ENCODE measurements around the gene LDB1. TPM values are rescaled to one million over a fixed set of nuclear protein-coding genes. Genes with fewer than 3 reads are reported as not detected.

The LDB1 gene
- total RNA-seq, 1 experiment from 2014 or later: 17.2 TPM

GRCh38 chr10:102135956-102136526, 15.9 kb upstream of the LDB1 start:
- no peak for DNase-seq (ENCODE audit: low read depth)

GRCh38 chr10:102134416-102134815, 14.2 kb upstream of the LDB1 start:
- DNase-seq (ENCODE audit: low read depth): no peak

GRCh38 chr10:102133373-102134195, 13.4 kb upstream of the LDB1 start:
- peak; percentile 70 for DNase-seq (ENCODE audit: low read depth)

GRCh38 chr10:102132563-102133372, 12.6 kb upstream of the LDB1 start, which contains the start of gene PPRC1:
TSS of gene PPRC1 (plus strand) at chr10:102133040. CDS start at chr10:102133069, 29 bp downstream.
- peak; percentile 98 for DNase-seq (ENCODE audit: low read depth)

GRCh38 chr10:102132193-102132562, 12.0 kb upstream of the LDB1 start:
- no peak for DNase-seq (ENCODE audit: low read depth)

- DNase-seq (ENCODE audit: low read depth): peak; percentile 29
These were observed 11.4 kb upstream of the LDB1 start for GRCh38 chr10:102131286-102132170.

GRCh38 chr10:102123223-102123622, 3.1 kb upstream of the LDB1 start:
- DNase-seq (ENCODE audit: low read depth): no peak

GRCh38 chr10:102122450-102122849, 2.3 kb upstream of the LDB1 start:
- no peak for DNase-seq (ENCODE audit: low read depth)

GRCh38 chr10:102121739-102122372, 1.7 kb upstream of the LDB1 start:
- DNase-seq (ENCODE audit: low read depth): no peak

GRCh38 chr10:102120991-102121738, 997 bp upstream of the LDB1 start:
- DNase-seq (ENCODE audit: low read depth): peak; percentile 57

GRCh38 chr10:102119417-102120141, 589 bp downstream of the LDB1 start:
- peak; percentile 59 for DNase-seq (ENCODE audit: low read depth)

GRCh38 chr10:102118867-102119266, 1.3 kb downstream of the LDB1 start:
- peak; percentile 35 for DNase-seq (ENCODE audit: low read depth)

GRCh38 chr10:102117391-102118159, 2.6 kb downstream of the LDB1 start:
- DNase-seq (ENCODE audit: low read depth): peak; percentile 81

GRCh38 chr10:102116656-102117055, 3.5 kb downstream of the LDB1 start:
- DNase-seq (ENCODE audit: low read depth): no peak

GRCh38 chr10:102115775-102116174, 4.4 kb downstream of the LDB1 start:
- no peak for DNase-seq (ENCODE audit: low read depth)

- peak; percentile 83 for DNase-seq (ENCODE audit: low read depth)
These were observed 5.1 kb downstream of the LDB1 start for GRCh38 chr10:102114861-102115618.

- DNase-seq (ENCODE audit: low read depth): peak; percentile 26
These were observed 6.0 kb downstream of the LDB1 start for GRCh38 chr10:102113956-102114857.

Measured in RPMI7951 (cell line).